Thyroid gland (tissue), 4 donors: ENCODE results near the gene FNDC3B. TPM values are rescaled to one million over a fixed set of nuclear protein-coding genes. Genes with fewer than 3 reads are reported as not detected.

Source experiments
- DNase-seq, 2 donors: peaks; one replicate each; pipeline ENCODE4 v3.0.0-alpha.2; 2019
- H3K27ac ChIP-seq, 3 donors: fragments of 200-600 bp; sonication (generic); 1 replicate in 2 of 3; 2 replicates in 1 of 3; pipeline ENCODE4 v1.5.1; 2016 to 2019; ENCODE audit warnings: mild to moderate bottlenecking in 1 of 3, moderate library complexity in 1 of 3
- H3K27me3 ChIP-seq: fragments of 200-600 bp; sonication (generic); one replicate; pipeline ENCODE4 v1.5.1; 2019
- H3K36me3 ChIP-seq, 2 donors: fragments of 200-600 bp; sonication (generic); one replicate each; pipeline ENCODE4 v1.5.1; 2016 to 2019
- H3K4me1 ChIP-seq, 2 donors: fragments of 200-600 bp; sonication (generic); one replicate each; pipeline ENCODE4 v1.5.1; 2017 to 2019
- H3K4me3 ChIP-seq, 3 donors: fragments of 200-600 bp; sonication (generic); replicated peaks in 1 of 3; 1 replicate in 2 of 3; 2 replicates in 1 of 3; pipeline ENCODE4 v1.5.1; 2016; ENCODE audit warnings: mild to moderate bottlenecking in 1 of 3
- H3K9me3 ChIP-seq: fragments of 200-600 bp; sonication (generic); one replicate; pipeline ENCODE4 v1.5.1; 2017
- CTCF ChIP-seq, 6 experiments: fragments of 200-600 bp in 3 of 6; fragments of 450-650 bp in 3 of 6; sonication (generic) in 3 of 6; IDR thresholded peaks; one replicate each; pipeline ENCODE4 v1.5.1; 2016 to 2019; ENCODE audit warnings: antibody characterized with exemption in 6 of 6, mild to moderate bottlenecking in 2 of 6, inconsistent platforms in 1 of 6, moderate library complexity in 1 of 6
- POLR2A ChIP-seq, 2 donors: fragments of 450-650 bp; IDR thresholded peaks; one replicate each; pipeline ENCODE4 v1.6.1; 2017; ENCODE audit warnings: antibody characterized with exemption in 2 of 2, mild to moderate bottlenecking in 2 of 2, moderate library complexity in 1 of 2
- WGBS, 2 donors: methylation state at CpG; one replicate each; pipeline ENCODE4 v1.1.5; 2017; 5-methylcytosine and 5-hydroxymethylcytosine counted together
- intact Hi-C: fragments of 100-400 bp; cut with DNase I; formaldehyde crosslinking; loops from one replicate; pipeline ENCODE4 v1.15.1; 2023
- total RNA-seq, 4 donors: library from RNA; depleted of rRNA; stranded (reverse); fragments of >200 nt; gene quantifications; one replicate each; pipeline ENCODE4 v1.2.3, GENCODE V29; 2016

FNDC3B gene
- total RNA-seq, 4 donors from 2014 or later, result 118 to 172 (median 146) TPM

GRCh38 chr3:172120912-172121311 lies 81.5 kb downstream of the FNDC3B start:
- Histone ChIP-seq H3K27ac (no peak overlapping the region), H3K36me3 (peaks cover 0 to 2% of the 10 kb centered on the region in 2 donors), H3K27me3 (no peaks in the 10 kb centered on the region), H3K4me3 (no peak overlapping the region), H3K4me1 (peaks cover 11 to 23% of the 10 kb centered on the region in 2 donors), H3K9me3 (no peaks in the 10 kb centered on the region)
- intact Hi-C loops, result no loop called here
- no peak for DNase-seq
- 93 to 95% methylated on average over 6 of the region's 6 CpGs for WGBS, 2 donors
- TF ChIP-seq CTCF (IDR thresholded peaks at IDR 0.05), result no peak
- TF ChIP-seq POLR2A (IDR thresholded peaks at IDR 0.05), result no peak

- Histone ChIP-seq H3K9me3 (no peaks in the 10 kb centered on the region), H3K27ac (no peak overlapping the region), H3K27me3 (no peaks in the 10 kb centered on the region), H3K36me3 (no peaks in the 10 kb centered on the region), H3K4me3 (no peak overlapping the region), H3K4me1 (peaks cover 18 to 34% of the 10 kb centered on the region in 2 donors)
- TF ChIP-seq CTCF (IDR thresholded peaks at IDR 0.05) (no peak), POLR2A (IDR thresholded peaks at IDR 0.05) (no peak)
- no peak for DNase-seq
- 74 to 80% methylated on average over 6 of the region's 6 CpGs for WGBS, 2 donors
- intact Hi-C loops, result no loop called here
Observed at GRCh38 chr3:172121981-172122380, 82.6 kb downstream of the FNDC3B start.

- no peak for DNase-seq
- no peak for TF ChIP-seq POLR2A (IDR thresholded peaks at IDR 0.05)
- no peak for TF ChIP-seq CTCF (IDR thresholded peaks at IDR 0.05)
- WGBS, 2 donors, result 99 to 100% methylated on average over 5 of the region's 5 CpGs
- H3K27me3 ChIP-seq, result no peaks in the 10 kb centered on the region
- peak overlapping the region in 1 of 3 donors; percentile 27 for H3K27ac ChIP-seq
- peaks cover 24 to 51% of the 10 kb centered on the region in 2 donors for H3K4me1 ChIP-seq
- no peaks in the 10 kb centered on the region for H3K36me3 ChIP-seq
- H3K9me3 ChIP-seq, result no peaks in the 10 kb centered on the region
- H3K4me3 ChIP-seq, result no peak overlapping the region
- intact Hi-C loops, result no loop called here
Observed at GRCh38 chr3:172124271-172124670, 84.9 kb downstream of the FNDC3B start.

GRCh38 chr3:172125053-172125452 lies 85.7 kb downstream of the FNDC3B start:
- Histone ChIP-seq H3K9me3 (no peaks in the 10 kb centered on the region), H3K27me3 (no peaks in the 10 kb centered on the region), H3K4me1 (peaks cover 30 to 57% of the 10 kb centered on the region in 2 donors), H3K4me3 (no peak overlapping the region), H3K27ac (peak overlapping the region in 1 of 3 donors; percentile 27), H3K36me3 (no peaks in the 10 kb centered on the region)
- DNase-seq, result no peak
- intact Hi-C loops, result no loop called here
- 93 to 96% methylated on average over 6 of the region's 6 CpGs for WGBS, 2 donors
- TF ChIP-seq CTCF (IDR thresholded peaks at IDR 0.05) (no peak), POLR2A (IDR thresholded peaks at IDR 0.05) (no peak)

GRCh38 chr3:172125963-172126457 lies 86.6 kb downstream of the FNDC3B start:
- TF ChIP-seq CTCF (IDR thresholded peaks at IDR 0.05), result no peak
- TF ChIP-seq POLR2A (IDR thresholded peaks at IDR 0.05), result no peak
- 50 to 71% methylated on average over 6 of the region's 6 CpGs for WGBS, 2 donors
- Histone ChIP-seq H3K9me3 (no peaks in the 10 kb centered on the region), H3K27me3 (no peaks in the 10 kb centered on the region), H3K36me3 (no peaks in the 10 kb centered on the region), H3K4me1 (peaks cover 33 to 63% of the 10 kb centered on the region in 2 donors), H3K27ac (peak overlapping the region in 2 of 3 donors; percentile 32 to 39), H3K4me3 (no peak overlapping the region)
- no peak for DNase-seq
- intact Hi-C loops, result no loop called here
